H9 (cell line): ENCODE data around the gene MRTFA. TPM values are rescaled to one million over a fixed set of nuclear protein-coding genes. Genes with fewer than 3 reads are reported as not detected.

Source experiments
- DNase-seq: peaks from one replicate; pipeline ENCODE4 v3.0.0-alpha.2; 2017
- H2AFZ ChIP-seq: one replicate; pipeline ENCODE4 v1.6.1; 2013; ENCODE audit warnings: mild to moderate bottlenecking, low read length, control low read depth, moderate library complexity
- H2AK5ac ChIP-seq: 2 replicates; pipeline ENCODE4 v1.6.1; 2013; ENCODE audit warnings: low read length, control low read depth, mixed read lengths; ENCODE audit not compliant: insufficient read length
- H2BK120ac ChIP-seq: one replicate; pipeline ENCODE4 v1.6.1; 2013; ENCODE audit warnings: low read depth, mild to moderate bottlenecking, low read length, control low read depth, inconsistent platforms; ENCODE audit not compliant: poor library complexity, severe bottlenecking
- H2BK12ac ChIP-seq: 2 replicates; pipeline ENCODE4 v1.6.1; 2013; ENCODE audit warnings: low read length, control low read depth, mixed read lengths, low read depth; ENCODE audit not compliant: insufficient read length
- H2BK15ac ChIP-seq: 2 replicates; pipeline ENCODE4 v1.6.1; 2013; ENCODE audit warnings: low read depth, low read length, control low read depth
- H2BK20ac ChIP-seq: one replicate; pipeline ENCODE4 v1.6.1; 2013; ENCODE audit warnings: low read depth, mild to moderate bottlenecking, low read length, control low read depth, inconsistent platforms; ENCODE audit not compliant: poor library complexity, severe bottlenecking
- H2BK5ac ChIP-seq: 2 replicates; pipeline ENCODE4 v1.6.1; 2013; ENCODE audit warnings: low read length, control low read depth, mixed read lengths; ENCODE audit not compliant: insufficient read length
- H3K14ac ChIP-seq: 2 replicates; pipeline ENCODE4 v1.6.1; 2013; ENCODE audit warnings: low read length, control low read depth; ENCODE audit not compliant: insufficient read depth
- H3K18ac ChIP-seq: 2 replicates; pipeline ENCODE4 v1.6.1; 2013; ENCODE audit warnings: low read depth, mild to moderate bottlenecking, mixed read lengths, low read length, control low read depth; ENCODE audit not compliant: insufficient read length
- H3K23ac ChIP-seq: 2 replicates; pipeline ENCODE4 v1.6.1; 2013; ENCODE audit warnings: low read length, control low read depth, mixed read lengths, low read depth; ENCODE audit not compliant: insufficient read length
- H3K23me2 ChIP-seq: 2 replicates; pipeline ENCODE4 v1.6.1; 2013; ENCODE audit warnings: low read depth, mild to moderate bottlenecking, mixed read lengths, low read length, control low read depth; ENCODE audit not compliant: insufficient read length, poor library complexity, severe bottlenecking
- H3K27ac ChIP-seq: 2 replicates; pipeline ENCODE4 v1.5.1; 2013; ENCODE audit warnings: low read length, control low read depth, mixed read lengths, low read depth; ENCODE audit not compliant: insufficient read length
- H3K27me3 ChIP-seq: 2 replicates; pipeline ENCODE4 v1.6.1; 2013; ENCODE audit warnings: low read length, control low read depth, inconsistent platforms; ENCODE audit not compliant: insufficient read depth
- H3K4ac ChIP-seq: 2 replicates; pipeline ENCODE4 v1.6.1; 2013; ENCODE audit warnings: low read depth, mild to moderate bottlenecking, control low read depth, inconsistent platforms, low read length, moderate library complexity
- H3K4me1 ChIP-seq: 2 replicates; pipeline ENCODE4 v1.6.1; 2013; ENCODE audit warnings: low read length, control low read depth, inconsistent platforms; ENCODE audit not compliant: insufficient read depth
- H3K4me2 ChIP-seq: 2 replicates; pipeline ENCODE4 v1.6.1; 2013; ENCODE audit warnings: low read length, control low read depth, mixed read lengths; ENCODE audit not compliant: insufficient read length, insufficient read depth
- H3K56ac ChIP-seq: 2 replicates; pipeline ENCODE4 v1.6.1; 2013; ENCODE audit warnings: low read depth, mild to moderate bottlenecking, mixed read lengths, low read length, control low read depth; ENCODE audit not compliant: insufficient read length
- H3K79me1 ChIP-seq: 2 replicates; pipeline ENCODE4 v1.6.1; 2013; ENCODE audit warnings: low read depth, mild to moderate bottlenecking, moderate library complexity, low read length, control low read depth, inconsistent platforms; ENCODE audit not compliant: insufficient read depth, poor library complexity, severe bottlenecking
- H3K79me2 ChIP-seq: 2 replicates; pipeline ENCODE4 v1.6.1; 2013; ENCODE audit warnings: low read length, control low read depth, inconsistent platforms; ENCODE audit not compliant: insufficient read depth
- H3K9ac ChIP-seq: 2 replicates; pipeline ENCODE4 v1.6.1; 2013; ENCODE audit warnings: low read length, control low read depth, mixed read lengths; ENCODE audit not compliant: insufficient read length; ENCODE audit errors: extremely low read depth
- H3K9me3 ChIP-seq: one replicate; pipeline ENCODE4 v1.6.1; 2013; ENCODE audit warnings: low read depth, low read length, inconsistent platforms; ENCODE audit not compliant: control insufficient read depth
- H3T11ph ChIP-seq: one replicate; pipeline ENCODE4 v1.6.1; 2013; ENCODE audit warnings: mild to moderate bottlenecking, low read length, control low read depth, inconsistent platforms
- H4K20me1 ChIP-seq: one replicate; pipeline ENCODE4 v1.6.1; 2013; ENCODE audit not compliant: control insufficient read depth, insufficient read length, insufficient read depth
- H4K5ac ChIP-seq: 2 replicates; pipeline ENCODE4 v1.6.1; 2013; ENCODE audit warnings: low read depth, mild to moderate bottlenecking, mixed read lengths, low read length, control low read depth; ENCODE audit not compliant: insufficient read length
- H4K8ac ChIP-seq: replicated peaks from 2 replicates; pipeline ENCODE4 v1.6.1; 2013; ENCODE audit warnings: low read length, control low read depth, mixed read lengths, low read depth; ENCODE audit not compliant: insufficient read length
- H4K91ac ChIP-seq: 2 replicates; pipeline ENCODE4 v1.6.1; 2013; ENCODE audit warnings: low read depth, mild to moderate bottlenecking, moderate library complexity, mixed read lengths, low read length, control low read depth; ENCODE audit not compliant: insufficient read length
- H3K27ac Mint-ChIP-seq, 3 experiments: 2 replicates in 2 of 3; 3 replicates in 1 of 3; pipeline ENCODE4 v1.8.0; 2020 to 2021; ENCODE audit warnings: mixed read lengths in 3 of 3, mild to moderate bottlenecking in 1 of 3, moderate library complexity in 1 of 3
- H3K27me3 Mint-ChIP-seq: 2 replicates; pipeline ENCODE4 v1.8.0; 2021; ENCODE audit warnings: low read depth, mild to moderate bottlenecking, moderate library complexity, mixed read lengths
- H3K36me3 Mint-ChIP-seq, 3 experiments: 2 replicates in 2 of 3; 3 replicates in 1 of 3; pipeline ENCODE4 v1.8.0; 2020 to 2021; ENCODE audit warnings: low read depth in 3 of 3, mixed read lengths in 3 of 3; ENCODE audit not compliant: insufficient read depth in 1 of 3
- H3K4me1 Mint-ChIP-seq, 2 experiments: 2 replicates each; pipeline ENCODE4 v1.8.0; 2020; ENCODE audit warnings: mixed read lengths in 2 of 2
- H3K4me3 Mint-ChIP-seq, 2 experiments: 2 replicates in 1 of 2; 3 replicates in 1 of 2; pipeline ENCODE4 v1.8.0; 2020 to 2021; ENCODE audit warnings: mild to moderate bottlenecking in 2 of 2, mixed read lengths in 2 of 2, moderate library complexity in 1 of 2
- H3K9me3 Mint-ChIP-seq, 2 experiments: 2 replicates in 1 of 2; 3 replicates in 1 of 2; pipeline ENCODE4 v1.8.0; 2020; ENCODE audit warnings: mild to moderate bottlenecking in 2 of 2, mixed read lengths in 2 of 2, moderate library complexity in 1 of 2
- WGBS: extraction: QIAGEN DNeasy Blood & Tissue Kit; methylation state at CpG from one replicate; pipeline ENCODE4 v1.1.7; 2013; ENCODE audit warnings: missing lambda C conversion rate, low lambda C conversion rate, mixed read lengths; ENCODE audit not compliant: insufficient read length; ENCODE audit errors: extremely low coverage; 5-methylcytosine and 5-hydroxymethylcytosine counted together
- total RNA-seq: library from RNA; stranded (reverse); gene quantifications from 2 replicates; pipeline ENCODE4 v1.2.1, GENCODE V29; 2021
- TF ChIP-seq, protein P1 (sequence below): fragments of 200-600 bp; sonication (generic); conservative IDR thresholded peaks from 3 replicates; pipeline ENCODE4 v1.8.0; 2021; ENCODE audit warnings: antibody characterized with exemption, mild to moderate bottlenecking

The MRTFA gene
- total RNA-seq, 1 experiment from 2014 or later = 38.1 TPM

DNA sequence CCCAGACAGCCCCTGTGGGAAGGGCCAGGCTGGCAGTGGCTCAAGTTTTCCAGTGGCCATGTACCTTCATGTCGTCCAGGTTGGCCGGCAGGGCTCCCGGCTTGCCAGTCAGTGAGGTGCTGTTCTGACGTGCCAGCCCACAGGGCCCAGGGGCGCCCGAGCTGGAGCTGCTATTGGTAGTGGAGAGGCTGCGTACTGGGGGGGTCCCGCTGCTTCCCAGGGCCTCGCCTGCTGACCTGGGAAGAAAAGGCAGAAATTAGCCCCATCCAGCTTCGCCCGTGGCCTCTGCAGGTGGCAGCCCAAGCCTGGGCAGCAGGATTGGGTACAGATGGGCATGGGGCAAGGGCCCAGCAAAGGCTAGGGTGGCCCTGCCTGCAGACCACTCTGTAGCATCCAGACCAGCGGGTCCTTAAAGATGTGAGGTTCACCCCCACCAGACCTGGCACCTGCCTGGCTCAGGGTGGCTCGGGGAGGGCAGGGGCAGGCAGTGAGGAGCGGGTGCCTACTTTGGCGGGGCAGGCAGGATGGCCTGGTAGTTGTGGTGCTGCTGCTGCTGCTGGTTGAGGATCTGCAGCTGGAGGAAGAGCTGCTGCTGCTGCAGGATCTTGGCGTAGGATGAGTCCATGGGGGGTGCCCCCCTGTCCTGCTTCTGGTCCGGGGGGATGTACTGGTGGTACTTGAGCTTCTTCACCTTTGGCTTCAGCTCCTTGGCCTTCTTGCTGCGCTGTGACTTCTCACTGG, 216.0 kb downstream of the MRTFA start:
- Histone ChIP-seq H2BK5ac (no peak overlapping the region), H3K56ac (no peak overlapping the region), H2BK15ac (no peak overlapping the region), H4K91ac (no peak overlapping the region), H3K4me2 (no peak overlapping the region), H3T11ph (no peak overlapping the region), H3K79me1 (no peaks in the 10 kb centered on the region), H3K23ac (no peak overlapping the region), H2AFZ (no peak overlapping the region), H3K27me3 (no peaks in the 10 kb centered on the region), H2BK20ac (no peak overlapping the region), H4K8ac (no peak overlapping the region), H3K9me3 (no peaks in the 10 kb centered on the region), H4K20me1 (no peaks in the 10 kb centered on the region), H3K79me2 (no peaks in the 10 kb centered on the region), H4K5ac (no peak overlapping the region), H2BK12ac (no peak overlapping the region), H3K18ac (no peak overlapping the region), H3K23me2 (no peaks in the 10 kb centered on the region), H3K9ac (no peak overlapping the region), H3K27ac (no peak overlapping the region), H3K14ac (no peak overlapping the region; the same call in 1 of the 2 replicates), H3K4me1 (no peaks in the 10 kb centered on the region), H2AK5ac (no peak overlapping the region), H2BK120ac (no peak overlapping the region), H3K4ac (no peak overlapping the region)
- no peak overlapping the region for H3K4me3 Mint-ChIP-seq
- no peak overlapping the region; a peak in 2 of 7 replicates for H3K27ac Mint-ChIP-seq
- no peaks in the 10 kb centered on the region for H3K9me3 Mint-ChIP-seq
- peaks cover 16 to 51% (median 50%) of the 10 kb centered on the region in 3 experiments for H3K36me3 Mint-ChIP-seq
- H3K4me1 Mint-ChIP-seq = 0 out of 4 replicates have a peak, but pooled peaks cover 2 to 6% of the 10 kb centered on the region in 2 experiments
- TF ChIP-seq, protein P1, sequence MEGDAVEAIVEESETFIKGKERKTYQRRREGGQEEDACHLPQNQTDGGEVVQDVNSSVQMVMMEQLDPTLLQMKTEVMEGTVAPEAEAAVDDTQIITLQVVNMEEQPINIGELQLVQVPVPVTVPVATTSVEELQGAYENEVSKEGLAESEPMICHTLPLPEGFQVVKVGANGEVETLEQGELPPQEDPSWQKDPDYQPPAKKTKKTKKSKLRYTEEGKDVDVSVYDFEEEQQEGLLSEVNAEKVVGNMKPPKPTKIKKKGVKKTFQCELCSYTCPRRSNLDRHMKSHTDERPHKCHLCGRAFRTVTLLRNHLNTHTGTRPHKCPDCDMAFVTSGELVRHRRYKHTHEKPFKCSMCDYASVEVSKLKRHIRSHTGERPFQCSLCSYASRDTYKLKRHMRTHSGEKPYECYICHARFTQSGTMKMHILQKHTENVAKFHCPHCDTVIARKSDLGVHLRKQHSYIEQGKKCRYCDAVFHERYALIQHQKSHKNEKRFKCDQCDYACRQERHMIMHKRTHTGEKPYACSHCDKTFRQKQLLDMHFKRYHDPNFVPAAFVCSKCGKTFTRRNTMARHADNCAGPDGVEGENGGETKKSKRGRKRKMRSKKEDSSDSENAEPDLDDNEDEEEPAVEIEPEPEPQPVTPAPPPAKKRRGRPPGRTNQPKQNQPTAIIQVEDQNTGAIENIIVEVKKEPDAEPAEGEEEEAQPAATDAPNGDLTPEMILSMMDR = no peak
- DNase-seq = no peak
- WGBS = no CpG with 5 or more reads among the region's 18 CpGs
- H3K27me3 Mint-ChIP-seq = no peaks in the 10 kb centered on the region; the same call in 1 of the 2 replicates
